Bone marrow (tissue), 2 donors: Measurements from ENCODE around the gene PAX4.
A peak's percentile ranks its signal among the peaks of the same experiment; 100 is the strongest.

Experiments
- DNase-seq, 2 donors: peaks; one replicate each; lab custom pipeline; 2025; lab: John Stamatoyannopoulos, UW

PAX4 gene

GRCh38 chr7:127629268-127629854, 11.4 kb upstream of the PAX4 start:
- DNase-seq = no peak

- DNase-seq = no peak
Observed at GRCh38 chr7:127628445-127628844, 10.5 kb upstream of the PAX4 start.

GRCh38 chr7:127625331-127625730, 7.4 kb upstream of the PAX4 start:
- DNase-seq = no peak

GRCh38 chr7:127620406-127621233, 2.7 kb upstream of the PAX4 start:
- DNase-seq = no peak

DNA sequence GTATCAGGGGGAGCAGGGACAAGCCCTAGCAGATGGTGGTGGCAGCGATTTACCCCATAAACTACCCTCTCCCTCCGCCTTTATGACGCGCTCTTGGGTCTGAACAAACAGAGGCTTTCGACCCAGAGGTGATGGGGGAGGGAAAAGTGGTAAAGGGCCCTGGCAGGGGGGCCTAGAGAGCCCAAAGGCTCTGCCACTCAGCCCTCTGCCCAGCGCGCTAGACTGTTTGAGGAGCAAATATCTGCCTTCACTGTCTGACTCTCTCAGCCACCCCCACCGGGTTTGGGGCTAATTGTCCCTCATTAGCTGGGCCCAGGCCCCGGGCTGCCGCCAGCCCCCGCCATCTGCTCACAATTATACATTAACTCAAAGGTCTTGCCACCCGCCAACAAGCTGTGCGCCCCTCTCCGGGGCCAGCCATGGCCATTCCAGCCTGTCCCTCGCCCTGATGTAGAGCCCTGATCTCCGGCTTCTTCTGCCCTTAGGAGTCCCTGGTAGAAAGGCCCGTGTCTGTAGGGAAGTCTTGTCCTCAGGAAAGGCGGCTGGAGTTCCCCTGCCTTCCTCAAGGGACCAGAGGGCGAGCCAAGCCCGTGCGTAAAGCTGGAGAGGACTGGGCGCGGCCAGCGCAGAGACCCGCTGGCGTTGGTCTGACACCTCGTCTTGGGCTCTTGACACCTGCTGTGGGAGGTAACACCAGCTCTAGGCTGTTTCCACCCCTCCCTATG, 1.9 kb upstream of the PAX4 start:
- DNase-seq = no peak

DNA sequence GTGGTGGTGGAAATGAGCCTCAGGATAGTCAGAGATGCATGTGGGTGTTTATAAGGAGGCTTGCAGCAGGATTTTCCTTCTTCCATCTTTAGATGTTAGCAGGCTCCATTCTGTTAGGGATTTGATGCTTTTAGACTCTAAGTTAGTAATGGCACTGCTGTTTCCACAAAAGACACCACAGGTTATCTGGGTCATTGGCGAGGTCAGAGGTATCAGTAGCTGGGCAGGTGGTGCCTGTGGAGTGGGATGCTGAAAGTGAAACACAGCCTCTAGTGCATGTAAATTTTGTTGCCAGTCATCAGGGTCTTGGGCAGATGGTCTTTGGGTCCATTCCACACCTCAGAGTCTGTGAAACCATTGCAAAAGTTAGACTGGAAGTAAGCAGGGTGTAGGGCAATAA, 833 bp upstream of the PAX4 start:
- no peak for DNase-seq

- no peak for DNase-seq
Observed at GRCh38 chr7:127616724-127617123, 1.2 kb downstream of the PAX4 start.

DNA sequence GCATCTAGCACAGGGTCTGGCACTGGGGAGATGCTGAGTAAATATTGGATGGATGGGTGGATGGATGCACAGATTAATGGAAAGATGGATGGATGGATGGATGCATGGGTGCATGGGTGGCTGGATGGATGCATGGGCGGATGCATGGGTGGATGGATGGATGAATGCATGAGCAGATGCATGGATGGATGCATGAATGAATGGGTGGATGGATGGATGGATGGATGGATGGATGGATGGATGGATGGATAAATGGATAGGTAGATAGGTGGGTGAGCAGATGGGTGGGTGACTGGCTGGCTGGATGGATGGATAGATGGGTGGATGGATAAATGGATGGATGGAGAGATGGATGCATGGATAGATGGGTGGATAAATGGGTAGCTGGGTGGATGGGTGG, 5.7 kb downstream of the PAX4 start:
- no peak for DNase-seq

- DNase-seq = no peak
Observed at GRCh38 chr7:127609297-127609696, 8.6 kb downstream of the PAX4 start.

DNA sequence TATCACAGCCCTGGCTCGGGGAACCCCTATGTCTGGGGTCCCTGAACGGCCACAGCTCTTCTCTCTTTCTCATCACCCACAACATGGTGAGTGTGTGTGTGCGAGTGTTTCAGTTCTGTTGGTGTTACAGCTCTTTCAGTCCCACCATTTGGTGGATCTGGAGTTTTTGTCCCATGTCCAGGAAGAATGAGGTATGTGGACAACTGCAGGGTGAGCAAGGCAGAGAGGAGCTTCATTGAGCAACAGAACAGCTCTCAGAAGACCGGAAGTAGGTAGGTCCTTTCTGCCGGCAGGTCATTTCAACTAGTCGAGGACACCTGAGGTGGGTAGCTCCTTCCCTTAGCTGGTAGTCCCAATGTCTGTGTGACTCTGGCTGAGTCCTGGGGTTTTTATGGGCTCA, 9.5 kb downstream of the PAX4 start:
- DNase-seq = no peak

DNA sequence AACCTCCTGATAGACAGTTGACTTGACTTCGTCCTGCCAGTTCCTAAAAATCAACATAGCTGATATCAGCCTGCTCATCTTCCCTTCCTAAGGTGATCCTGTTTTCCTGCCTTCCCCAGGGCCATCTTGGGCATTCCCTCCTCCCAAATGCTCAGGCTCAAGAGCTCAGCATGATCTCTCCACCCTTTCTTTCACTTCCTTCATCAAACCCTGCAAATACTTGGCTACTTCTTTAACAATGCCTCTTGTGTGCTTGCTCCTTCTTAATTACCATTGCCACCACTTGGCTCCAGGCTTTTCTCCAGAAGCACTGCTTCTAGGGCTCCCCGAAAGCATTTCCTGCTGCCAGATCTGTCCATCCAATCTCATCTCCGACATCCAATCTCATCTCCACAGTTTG, 17.1 kb downstream of the PAX4 start:
- no peak for DNase-seq

DNA sequence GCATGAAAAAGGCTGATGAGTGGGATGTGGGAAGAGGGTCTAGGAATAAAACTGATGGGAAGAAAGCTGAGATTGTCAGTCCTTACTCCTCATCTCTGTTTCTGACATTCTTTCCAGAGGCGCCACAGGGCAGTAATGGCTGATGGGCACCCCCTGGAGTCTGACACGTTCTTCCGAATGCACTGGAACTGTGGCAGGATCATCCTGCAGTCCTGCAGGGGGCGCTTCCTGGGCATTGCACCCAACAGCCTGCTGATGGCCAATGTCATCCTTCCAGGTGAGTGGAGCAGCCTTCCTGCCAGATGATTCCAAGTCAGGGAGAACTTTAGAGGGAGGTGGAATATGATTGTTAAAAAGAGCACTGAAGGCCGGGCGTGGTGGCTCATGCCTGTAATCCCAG, 19.6 kb downstream of the PAX4 start:
- DNase-seq = no peak

DNA sequence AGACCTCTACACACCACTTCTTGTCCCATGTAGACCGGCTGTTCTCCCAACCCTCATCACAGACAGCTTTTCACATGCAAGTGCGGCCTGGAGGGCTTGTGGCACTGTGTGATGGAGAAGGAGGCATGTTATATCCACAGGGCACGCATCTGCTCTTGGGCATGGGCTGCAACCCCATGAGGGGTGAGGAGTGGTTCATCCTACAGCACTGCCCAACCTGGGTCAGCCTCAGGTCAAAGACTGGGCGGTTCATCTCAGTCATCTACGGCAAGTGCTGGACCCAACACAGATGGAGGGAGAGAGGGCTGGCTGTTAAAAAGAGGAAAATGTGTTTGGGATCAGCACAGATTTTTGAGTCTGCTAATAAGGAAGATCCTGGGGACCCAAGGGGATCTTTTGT, 22.2 kb downstream of the PAX4 start:
- DNase-seq = no peak

GRCh38 chr7:127594490-127594889, 23.5 kb downstream of the PAX4 start:
- peak; percentile 3 to 77 for DNase-seq

GRCh38 chr7:127592550-127592949, 25.4 kb downstream of the PAX4 start:
- no peak for DNase-seq

DNA sequence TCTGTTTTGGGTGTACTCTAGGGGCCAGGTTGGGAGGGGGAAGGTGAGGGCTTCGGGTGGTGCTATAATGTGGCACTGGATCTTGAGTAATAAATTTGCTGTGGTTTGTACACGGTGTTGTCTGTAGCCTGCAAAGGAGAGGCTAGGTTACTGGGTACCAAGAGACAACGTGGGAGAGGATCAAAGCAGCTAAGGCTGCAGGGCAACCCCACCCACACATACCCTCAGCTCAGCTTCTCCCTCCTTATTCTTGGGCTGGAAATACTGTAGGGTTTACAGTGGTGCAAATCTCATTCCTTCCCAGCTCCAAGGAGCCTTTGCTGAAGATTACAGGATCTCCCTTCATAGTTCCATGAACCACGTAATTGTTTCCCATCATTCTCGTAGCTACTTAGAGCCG, 26.4 kb downstream of the PAX4 start:
- DNase-seq = no peak

DNA sequence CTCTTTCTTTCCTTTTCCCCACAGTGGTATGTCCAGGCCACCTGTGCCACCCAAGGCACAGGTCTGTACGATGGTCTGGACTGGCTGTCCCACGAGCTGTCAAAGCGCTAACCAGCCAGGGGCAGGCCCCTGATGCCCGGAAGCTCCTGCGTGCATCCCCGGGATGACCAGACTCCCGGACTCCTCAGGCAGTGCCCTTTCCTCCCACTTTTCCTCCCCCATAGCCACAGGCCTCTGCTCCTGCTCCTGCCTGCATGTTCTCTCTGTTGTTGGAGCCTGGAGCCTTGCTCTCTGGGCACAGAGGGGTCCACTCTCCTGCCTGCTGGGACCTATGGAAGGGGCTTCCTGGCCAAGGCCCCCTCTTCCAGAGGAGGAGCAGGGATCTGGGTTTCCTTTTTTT, 26.8 kb downstream of the PAX4 start:
- no peak for DNase-seq

GRCh38 chr7:127589896-127590295, 28.0 kb downstream of the PAX4 start:
- DNase-seq = no peak

DNA sequence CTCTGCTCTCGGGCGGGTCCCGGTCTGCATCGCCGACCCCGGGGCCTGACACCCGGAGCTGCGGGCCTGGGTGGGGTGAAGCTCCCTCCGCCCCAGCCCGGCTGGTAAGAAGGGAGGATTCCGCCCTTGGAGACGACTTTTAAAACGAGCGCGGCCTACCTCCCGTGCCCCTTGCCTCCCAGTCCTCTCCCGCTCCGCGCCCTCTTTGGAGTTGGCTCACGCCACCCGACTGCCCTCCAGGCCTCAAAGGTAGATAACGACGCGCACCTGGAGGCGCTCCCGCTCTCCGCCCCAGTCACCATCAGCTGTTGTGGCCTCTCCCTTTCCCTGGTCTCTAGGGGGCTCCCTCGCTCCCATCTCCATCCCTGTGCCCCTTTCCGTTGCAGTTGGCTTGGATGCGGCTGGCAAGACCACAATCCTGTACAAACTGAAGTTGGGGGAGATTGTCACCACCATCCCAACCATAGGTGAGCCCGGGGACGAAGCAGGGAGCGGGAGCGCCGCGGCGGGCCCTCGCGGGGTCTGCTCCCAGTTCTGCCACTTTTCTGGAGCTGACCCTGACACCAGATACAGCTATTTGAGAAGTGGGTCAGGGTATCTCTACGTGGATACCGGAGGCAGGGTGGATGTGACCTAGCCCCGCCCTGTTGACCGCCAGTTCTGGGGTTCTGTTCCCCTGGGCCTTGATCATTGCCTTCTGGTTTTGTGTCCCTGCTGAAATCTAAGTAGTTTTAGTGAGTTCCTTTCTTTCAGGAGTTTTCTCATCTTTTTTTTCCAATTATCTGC, 29.1 kb downstream of the PAX4 start:
- no peak for DNase-seq

DNA sequence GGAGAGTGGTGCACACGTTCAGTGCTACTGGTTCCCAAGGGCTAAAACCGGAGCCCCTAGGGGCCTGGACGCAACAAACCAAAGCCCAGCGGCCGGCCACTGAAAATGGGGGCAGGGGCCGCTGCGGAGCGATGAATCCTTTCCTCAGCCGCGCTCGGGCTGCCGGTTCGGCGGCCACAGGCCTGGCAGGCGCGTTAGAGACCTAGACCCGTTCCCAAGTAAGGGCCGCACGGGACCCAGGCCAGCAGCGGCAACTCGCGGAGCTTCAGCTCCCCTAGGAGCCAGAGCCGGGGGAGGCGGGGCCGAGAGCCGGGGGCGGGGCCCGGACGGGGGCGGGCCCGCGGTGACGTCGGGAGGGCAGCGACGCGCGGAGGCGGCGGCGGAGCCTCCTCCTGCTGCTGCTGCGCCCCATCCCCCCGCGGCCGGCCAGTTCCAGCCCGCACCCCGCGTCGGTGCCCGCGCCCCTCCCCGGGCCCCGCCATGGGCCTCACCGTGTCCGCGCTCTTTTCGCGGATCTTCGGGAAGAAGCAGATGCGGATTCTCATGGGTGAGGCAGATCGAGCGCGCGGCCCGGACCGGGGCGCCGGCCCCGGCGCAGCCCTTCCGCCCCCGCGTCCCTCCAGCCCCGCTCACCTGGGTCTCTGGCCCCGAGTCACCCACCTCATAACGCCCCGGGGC, 29.8 kb downstream of the PAX4 start, which contains the start of gene ARF5:
Gene ARF5, plus strand, starts transcription at position 393 of the 678 bp plus-strand sequence. Its CDS starts 88 bp downstream, at position 481.
- peak; percentile 48 to 64 for DNase-seq

DNA sequence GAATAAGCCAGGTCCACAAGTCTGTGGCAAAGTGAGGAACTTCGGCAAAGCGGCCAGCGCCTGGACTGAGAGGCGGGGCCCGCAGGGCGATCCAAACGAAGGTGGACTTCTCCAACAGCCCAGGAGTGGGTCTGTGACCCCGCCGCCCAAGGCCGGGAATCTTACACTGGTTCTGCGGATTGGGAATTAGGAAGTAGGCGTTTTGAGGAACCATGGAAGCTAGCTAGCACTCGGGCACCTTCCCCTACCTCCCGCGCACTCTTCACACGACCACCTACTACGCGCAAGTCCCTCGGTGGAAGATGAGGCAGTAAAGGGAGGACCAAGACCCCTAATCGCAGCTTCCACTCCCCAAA, 30.3 kb downstream of the PAX4 start:
- no peak for DNase-seq

GRCh38 chr7:127586346-127586745, 31.6 kb downstream of the PAX4 start:
- DNase-seq = no peak
